T1000 (cell line): Measurements from ENCODE around the gene ARL17A.
"Not testable (repeated sequence)": the region's sequence is repeated elsewhere in the genome, so short reads cannot be mapped to it uniquely, and the experiment has no call there.

Experiments
- DNase-seq: peaks from one replicate; lab custom pipeline; 2025; ENCODE audit warnings: mixed read lengths; lab: John Stamatoyannopoulos, UW

ARL17A gene

DNA sequence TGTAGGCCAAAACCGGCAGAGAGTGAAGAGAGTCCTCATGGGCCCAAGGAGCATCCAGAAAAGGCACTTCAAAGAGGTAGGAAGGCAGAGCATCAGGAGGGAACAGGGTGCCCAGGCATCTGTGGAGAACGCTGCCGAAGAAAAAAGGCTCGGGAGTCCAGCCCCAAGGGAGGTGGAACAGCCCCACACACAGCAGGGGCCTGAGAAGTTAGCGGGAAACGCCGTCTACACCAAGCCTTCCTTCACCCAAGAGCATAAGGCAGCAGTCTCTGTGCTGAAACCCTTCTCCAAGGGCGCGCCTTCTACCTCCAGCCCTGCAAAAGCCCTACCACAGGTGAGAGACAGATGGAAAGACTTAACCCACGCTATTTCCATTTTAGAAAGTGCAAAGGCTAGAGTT is 30.9 kb downstream of the ARL17A start:
- DNase-seq: not testable (repeated sequence)

DNA sequence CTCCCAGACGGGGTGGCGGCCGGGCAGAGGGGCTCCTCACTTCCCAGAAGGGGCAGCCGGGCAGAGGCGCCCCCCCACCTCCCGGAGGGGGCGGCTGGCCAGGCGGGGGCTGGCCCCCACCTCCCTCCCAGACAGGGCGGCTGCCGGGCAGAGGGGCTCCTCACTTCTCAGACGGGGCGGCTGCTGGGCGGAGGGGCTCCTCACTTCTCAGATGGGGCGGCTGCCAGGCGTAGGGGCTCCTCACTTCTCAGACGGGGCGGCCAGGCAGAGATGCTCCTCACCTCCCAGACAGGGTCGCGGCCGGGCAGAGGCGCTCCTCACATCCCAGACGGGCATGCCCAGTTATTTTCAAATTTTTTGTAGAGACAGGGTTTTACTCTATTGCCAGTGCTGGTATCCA is 44.8 kb downstream of the ARL17A start:
- DNase-seq: not testable (repeated sequence)

DNA sequence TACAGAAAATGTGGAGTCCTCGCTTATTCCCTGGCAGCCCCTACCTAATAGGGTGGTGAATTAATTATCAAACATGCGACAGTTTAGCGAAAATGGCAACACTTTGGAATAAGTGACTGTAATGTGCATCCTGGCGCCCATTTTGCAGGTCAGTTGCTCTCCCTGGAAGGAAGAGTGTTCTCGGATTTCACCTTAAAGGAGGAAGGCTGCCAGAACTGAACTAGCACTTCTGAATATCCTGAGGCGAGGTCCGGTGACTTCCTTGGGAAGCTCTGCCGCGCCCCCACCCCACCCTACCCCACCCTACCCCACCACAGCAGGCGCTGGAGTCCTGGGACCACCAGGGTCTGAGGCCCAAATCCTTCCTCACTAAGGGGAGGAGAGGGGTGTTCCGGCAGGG is 67.3 kb downstream of the ARL17A start, which contains the start of gene LRRC37A2:
TSS of gene LRRC37A2 (plus strand) at position 301 of the 400 bp plus-strand sequence. CDS start 245 bp downstream, outside the sequence.
- DNase-seq: not testable (repeated sequence)

DNA sequence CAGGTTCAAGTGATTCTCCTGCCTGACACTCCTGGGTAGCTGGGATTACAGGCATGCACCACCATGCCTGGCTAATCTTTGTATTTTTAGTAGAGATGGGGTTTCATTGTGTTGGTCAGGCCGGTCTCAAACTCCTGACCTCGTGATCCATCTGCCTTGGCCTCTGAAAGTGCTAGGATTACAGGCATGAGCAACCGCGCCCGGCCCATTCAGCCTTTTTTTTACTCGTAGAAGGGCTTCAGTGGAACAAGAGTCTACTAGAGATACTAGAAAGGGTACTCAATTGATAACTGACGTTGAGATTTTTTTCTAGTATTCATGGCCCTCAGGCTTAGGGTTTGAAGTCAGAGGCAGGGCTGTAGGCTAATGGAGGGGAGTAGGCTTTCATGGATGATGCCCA is 73.6 kb downstream of the ARL17A start:
- DNase-seq: not testable (repeated sequence)

DNA sequence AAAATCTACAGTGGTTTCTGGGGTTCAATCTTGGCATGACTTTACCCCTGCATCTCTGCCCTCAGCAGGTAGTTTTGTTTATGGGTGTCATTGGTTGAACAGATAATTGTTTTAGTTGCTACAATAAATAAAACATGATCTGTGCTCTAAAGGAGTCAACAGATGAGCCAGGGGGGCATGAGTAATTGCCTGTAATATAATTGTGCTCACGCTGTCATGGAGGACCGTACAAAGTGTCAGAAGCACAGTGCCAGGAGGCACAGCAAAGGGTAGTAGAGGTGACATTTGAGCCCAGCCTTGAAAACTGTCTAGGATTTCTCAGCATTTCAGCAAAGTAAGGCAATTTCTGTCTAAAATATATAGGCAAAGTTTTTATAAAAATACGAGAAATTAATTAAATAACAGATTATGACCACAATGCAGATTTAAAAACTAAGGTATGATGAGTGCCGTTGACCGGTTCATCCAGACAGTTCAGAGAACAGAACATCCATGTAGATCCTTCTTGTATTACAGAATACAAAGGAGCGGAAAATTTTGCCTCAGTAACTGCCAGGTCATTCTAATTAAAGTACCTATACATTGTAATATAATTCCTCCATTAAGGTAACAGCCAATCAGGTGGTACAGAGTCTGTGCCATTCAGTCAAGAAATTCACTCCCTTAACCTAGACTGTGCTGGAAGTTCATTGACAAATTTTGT is 79.9 kb downstream of the ARL17A start:
- DNase-seq: not testable (repeated sequence)

DNA sequence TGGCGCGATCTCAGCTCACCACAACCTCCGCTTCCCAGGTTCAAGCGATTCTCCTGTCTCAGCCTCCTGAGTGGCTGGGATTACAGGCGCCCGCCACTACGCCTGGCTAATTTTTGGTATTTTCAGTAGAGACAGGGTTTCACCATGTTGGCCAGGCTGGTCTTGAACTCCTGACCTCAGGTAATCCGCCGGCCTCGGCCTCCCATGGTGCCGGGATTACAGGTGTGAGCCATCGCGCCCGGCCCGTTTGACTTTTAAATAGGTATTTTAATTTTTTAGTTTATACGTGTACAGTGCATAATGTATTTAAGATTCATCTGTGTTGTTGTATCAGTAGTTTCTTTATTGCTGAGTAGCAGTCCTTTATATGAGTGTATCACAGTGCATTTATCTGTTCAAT is 87.5 kb downstream of the ARL17A start:
- not testable (repeated sequence) for DNase-seq

DNA sequence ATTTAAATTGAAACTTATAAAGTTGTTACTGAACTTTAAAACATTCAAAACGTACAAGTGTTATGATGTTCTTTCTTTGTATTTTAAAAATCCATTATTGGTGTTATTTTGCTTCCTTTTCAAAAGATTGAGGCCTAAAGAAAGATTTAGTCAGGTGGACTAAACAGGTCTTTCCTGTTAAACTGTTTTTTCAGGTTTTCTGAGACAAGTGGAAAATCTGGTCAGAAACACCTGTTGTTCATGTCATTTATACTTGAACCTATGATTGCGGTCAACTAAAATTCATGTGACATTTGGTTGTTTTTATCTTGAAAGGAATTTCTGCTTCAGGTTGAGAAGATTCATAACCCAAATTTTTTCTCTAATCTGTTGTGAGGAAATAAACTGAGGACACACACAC is 98.2 kb downstream of the ARL17A start:
- DNase-seq: not testable (repeated sequence)

DNA sequence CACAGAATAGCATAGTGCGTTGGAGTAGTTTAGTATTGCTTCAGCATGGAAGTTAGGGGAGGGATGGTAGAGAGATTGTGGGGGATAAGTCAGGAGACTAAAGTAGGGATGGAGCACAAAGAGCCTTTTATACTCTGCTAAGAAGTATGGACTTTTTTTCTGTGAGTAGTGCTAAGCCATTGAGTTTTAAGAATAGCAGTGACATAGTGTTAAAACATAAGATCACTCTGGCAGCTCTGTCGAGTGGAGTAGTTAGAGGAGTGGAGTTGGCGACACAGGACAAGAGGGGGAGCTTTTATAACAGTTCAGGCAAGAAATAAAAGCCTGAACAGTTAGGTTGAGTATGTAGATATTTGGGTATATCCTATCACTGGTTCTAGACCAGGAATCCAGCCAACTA is 100.7 kb downstream of the ARL17A start:
- not testable (repeated sequence) for DNase-seq

DNA sequence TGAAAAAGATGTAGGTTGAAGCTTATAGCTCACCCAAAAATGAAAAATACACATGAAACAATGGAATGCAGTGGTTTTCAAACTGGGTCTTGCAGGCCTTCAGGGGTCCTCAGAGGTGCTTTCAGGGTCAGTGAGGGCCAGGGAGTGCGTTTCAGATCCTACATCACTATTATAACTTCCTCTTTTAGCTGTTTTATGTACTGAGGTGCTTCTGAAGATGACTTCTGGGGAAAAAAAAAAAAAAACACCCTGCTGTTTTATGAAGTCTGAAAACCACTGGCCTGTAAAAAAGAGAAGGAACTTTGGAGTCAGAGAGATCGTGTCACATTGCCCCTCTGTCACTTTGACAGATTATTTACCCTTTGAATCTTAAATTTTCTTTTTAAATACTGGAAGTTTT is 103.9 kb downstream of the ARL17A start:
- DNase-seq: not testable (repeated sequence)

DNA sequence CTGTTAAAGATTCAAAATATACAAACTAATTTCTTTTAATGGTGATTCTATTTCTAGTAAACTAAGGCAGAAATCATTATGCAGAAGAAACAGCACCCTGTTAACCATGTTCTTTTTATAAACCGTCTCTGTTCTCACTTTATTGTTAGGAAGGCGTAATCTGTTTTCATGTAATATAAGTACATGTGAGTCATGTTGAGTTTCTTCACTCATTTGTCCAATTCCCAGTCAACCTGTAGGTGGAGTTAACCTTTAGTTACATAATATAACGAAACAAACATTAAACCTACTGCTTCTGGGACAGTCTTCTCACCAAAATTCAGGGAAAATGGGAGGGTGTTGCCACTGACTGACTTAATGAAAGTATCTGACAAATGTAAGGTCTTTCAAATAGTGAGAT is 105.0 kb downstream of the ARL17A start:
- not testable (repeated sequence) for DNase-seq

DNA sequence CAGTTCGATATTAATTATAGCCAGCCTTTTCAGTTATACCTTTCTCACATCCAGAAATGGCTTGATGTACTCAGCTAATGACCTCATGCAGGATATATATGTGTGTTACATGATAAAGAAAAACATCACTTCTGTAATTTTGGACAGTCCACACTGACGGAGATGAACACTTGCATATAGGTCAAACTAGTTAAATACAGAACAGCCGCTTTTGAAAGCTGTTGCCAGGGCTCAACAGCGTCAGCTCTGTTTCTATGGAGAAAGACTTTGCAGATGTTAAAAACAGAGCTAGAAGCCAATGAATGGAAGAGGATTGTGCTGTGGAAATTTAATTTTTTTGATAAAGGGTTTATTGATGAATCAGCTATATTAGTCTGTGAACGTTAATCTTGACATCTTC is 111.9 kb downstream of the ARL17A start:
- not testable (repeated sequence) for DNase-seq
